K562 (cell line): ENCODE data around the gene IMMP2L. TPM values are rescaled to one million over a fixed set of nuclear protein-coding genes. Genes with fewer than 3 reads are reported as not detected.

Experiments used
- ATAC-seq: fragments of 200-7000 bp; cut with Tn5 transposase; 3 replicates; pipeline ENCODE4 v1.9.1; 2020; ENCODE audit warnings: moderate library complexity
- BruUV-seq: library from RNA; stranded (reverse); fragments of 400-500 nt; replicated peaks from 2 replicates; lab custom pipeline; 2021; lab: Mats Ljungman, UMichigan
- CTCF ChIA-PET: fragments of 300-600 bp; formaldehyde crosslinking; extraction: SDS; loops from one replicate; lab custom pipeline; 2021; ENCODE audit warnings: low intra/inter-chr PET ratio; lab: Yijun Ruan, JAX
- POLR2A ChIA-PET: fragments of 300-600, 350-650 bp; sonication (Branson Sonifier 250); formaldehyde crosslinking; extraction: SDS; loops from one replicate; lab custom pipeline; 2021; ENCODE audit warnings: antibody characterized with exemption, inconsistent platforms; lab: Yijun Ruan, JAX
- DNase-seq, 4 experiments: peaks; one replicate each; pipeline versions ENCODE4 v3.0.0 to v3.0.0-alpha.2; 2011 to 2018; ENCODE audit warnings: low spot score in 3 of 4, mixed read lengths in 3 of 4; ENCODE audit errors: extremely low read depth in 1 of 4
- FAIRE-seq: peaks from 2 replicates; lab custom pipeline; 2011; peaks lifted over from hg19 to GRCh38; lab: Jason Lieb, UNC
- H2AFZ ChIP-seq: 2 replicates; pipeline ENCODE4 v1.6.0; 2011; ENCODE audit warnings: low read depth, low read length, control low read depth, inconsistent platforms
- H3K27ac ChIP-seq: fragments of 200-600 bp; 3 replicates; pipeline ENCODE4 v1.8.0; 2011; ENCODE audit warnings: low read depth, mild to moderate bottlenecking, control low read depth, inconsistent platforms, low read length, moderate library complexity, mixed read lengths; ENCODE audit errors: extremely low read depth
- H3K27me3 ChIP-seq, 2 experiments: fragments of 300-600 bp in 1 of 2; 2 replicates in 1 of 2; 3 replicates in 1 of 2; pipeline versions ENCODE4 v1.6.0 to v1.8.0; 2011; ENCODE audit warnings: inconsistent platforms in 2 of 2, low read length in 2 of 2, mild to moderate bottlenecking in 1 of 2, mixed read lengths in 1 of 2, moderate library complexity in 1 of 2; ENCODE audit not compliant: control insufficient read depth in 2 of 2, insufficient read depth in 2 of 2
- H3K36me3 ChIP-seq: fragments of 300-600 bp; 3 replicates; pipeline ENCODE4 v1.8.0; 2011; ENCODE audit warnings: mild to moderate bottlenecking, low read length, inconsistent platforms; ENCODE audit not compliant: control insufficient read depth, insufficient read depth
- H3K4me1 ChIP-seq, 2 experiments: fragments of 200-600 bp in 1 of 2; replicated peaks in 1 of 2; 2 replicates in 1 of 2; 3 replicates in 1 of 2; pipeline versions ENCODE4 v1.5.1 to v1.8.0; 2011; ENCODE audit warnings: inconsistent platforms in 2 of 2, low read length in 2 of 2, mild to moderate bottlenecking in 1 of 2, mixed read lengths in 1 of 2, moderate library complexity in 1 of 2; ENCODE audit not compliant: control insufficient read depth in 2 of 2, insufficient read depth in 2 of 2
- H3K4me2 ChIP-seq: 2 replicates; pipeline ENCODE4 v1.6.1; 2011; ENCODE audit warnings: low read length, control low read depth, inconsistent platforms, mixed read lengths; ENCODE audit not compliant: insufficient read depth
- H3K4me3 ChIP-seq: fragments of 200-600 bp; sonication (generic), shearing (Covaris generic); 2 replicates; pipeline ENCODE4 v1.5.1; 2016; ENCODE audit warnings: control low read depth, inconsistent platforms
- H3K79me2 ChIP-seq: fragments of 200-600 bp; 3 replicates; pipeline ENCODE4 v1.8.0; 2011; ENCODE audit warnings: low read length, inconsistent platforms; ENCODE audit not compliant: control insufficient read depth, insufficient read depth
- H3K9ac ChIP-seq, 2 experiments: 2 replicates each; pipeline versions ENCODE4 v1.6.0 to v1.6.1; 2011; ENCODE audit warnings: low read depth in 2 of 2, low read length in 2 of 2, control low read depth in 1 of 2, inconsistent platforms in 1 of 2, mild to moderate bottlenecking in 1 of 2, mixed read lengths in 1 of 2; ENCODE audit not compliant: insufficient read depth in 1 of 2
- H3K9me1 ChIP-seq: one replicate; pipeline ENCODE4 v1.6.0; 2011; ENCODE audit warnings: inconsistent platforms, mild to moderate bottlenecking, low read length, moderate library complexity; ENCODE audit not compliant: control insufficient read depth, insufficient read depth
- H3K9me3 ChIP-seq: replicated peaks from 2 replicates; pipeline ENCODE4 v1.5.1; 2011; ENCODE audit warnings: low read depth, low read length, inconsistent platforms; ENCODE audit not compliant: control insufficient read depth, insufficient read depth
- H4K20me1 ChIP-seq: replicated peaks from 2 replicates; pipeline ENCODE4 v1.6.1; 2011; ENCODE audit warnings: low read length, inconsistent platforms, mixed read lengths; ENCODE audit not compliant: control insufficient read depth, insufficient read depth
- BHLHE40 ChIP-seq: IDR thresholded peaks from 2 replicates; pipeline ENCODE4 v1.6.1; 2011; ENCODE audit warnings: low read length, improper control_type of control experiment
- ETV6 ChIP-seq, 3 experiments: fragments of 150-350 bp in 1 of 3; sonication (generic) in 1 of 3; formaldehyde crosslinking in 1 of 3; IDR thresholded peaks; 2 replicates each; pipeline versions ENCODE4 v1.6.1 to v1.8.0; 2014 to 2022; ENCODE audit warnings: borderline replicate concordance in 2 of 3, low read depth in 2 of 3, antibody characterized with exemption in 1 of 3, low read length in 1 of 3, mild to moderate bottlenecking in 1 of 3, missing genetic modification reagents in 1 of 3
- GABPA ChIP-seq: fragments of 200-800 bp; sonication (Bioruptor generic); conservative IDR thresholded peaks from 2 replicates; pipeline ENCODE4 v1.6.1; 2016; ENCODE audit warnings: low read depth, missing genetic modification characterization, missing compliant biosample characterization
- GATA2 ChIP-seq: sonication (generic); formaldehyde crosslinking; IDR thresholded peaks from 2 replicates; pipeline ENCODE4 v1.4.0; 2020; ENCODE audit warnings: mild to moderate bottlenecking, missing genetic modification reagents
- MEF2A ChIP-seq: IDR thresholded peaks from 2 replicates; pipeline ENCODE4 v1.6.1; 2011; ENCODE audit warnings: low read depth, mild to moderate bottlenecking, low read length, moderate library complexity; ENCODE audit not compliant: control insufficient read depth
- MLX ChIP-seq, 2 experiments: fragments of 450-650 bp in 1 of 2; sonication (generic) in 1 of 2; formaldehyde crosslinking; conservative IDR thresholded peaks; 2 replicates each; pipeline versions ENCODE4 v1.4.0 to v1.8.1; 2020 to 2022; ENCODE audit warnings: mild to moderate bottlenecking in 1 of 2, missing genetic modification reagents in 1 of 2
- PHB ChIP-seq: fragments of 250-450 bp; sonication (Bioruptor Pico); IDR thresholded peaks from 2 replicates; pipeline ENCODE4 v1.5.0; 2021
- PREB ChIP-seq: sonication (generic); formaldehyde crosslinking; IDR thresholded peaks from 2 replicates; pipeline ENCODE4 v1.8.1; 2023; ENCODE audit warnings: mild to moderate bottlenecking, missing genetic modification reagents
- RAD51 ChIP-seq: fragments of 450-650 bp; IDR thresholded peaks from 2 replicates; pipeline ENCODE4 v1.7.1; 2016; ENCODE audit warnings: low read depth, mild to moderate bottlenecking, borderline replicate concordance
- RNF219 ChIP-seq: fragments of 250-450 bp; sonication (Bioruptor Pico); IDR thresholded peaks from 2 replicates; pipeline ENCODE4 v1.5.0; 2022; ENCODE audit warnings: mild to moderate bottlenecking
- TRIM28 ChIP-seq: fragments of 450-650 bp; IDR thresholded peaks from 2 replicates; pipeline ENCODE4 v1.6.1; 2017
- XRCC4 ChIP-seq: IDR thresholded peaks from one replicate; pipeline ENCODE4 v1.6.1; 2011; ENCODE audit not compliant: insufficient read depth, insufficient read length; ENCODE audit errors: extremely low read depth
- ZNF830 ChIP-seq: fragments of 250-450 bp; sonication (Bioruptor Pico); IDR thresholded peaks from 2 replicates; pipeline ENCODE4 v1.5.0; 2021; ENCODE audit warnings: mild to moderate bottlenecking
- WGBS: fragments of 100-300 bp; shearing (Covaris generic); methylation state at CpG from one replicate; pipeline ENCODE4 v1.1.6; 2016; ENCODE audit warnings: low coverage, mixed read lengths; ENCODE audit not compliant: insufficient coverage; ENCODE audit errors: missing lambda C conversion rate; 5-methylcytosine and 5-hydroxymethylcytosine counted together
- in situ Hi-C: fragments of 300-500 bp; cut with MboI; formaldehyde crosslinking; loops from 4 replicates; pipeline ENCODE4 v1.15.0; 2018; ENCODE audit warnings: inconsistent platforms, mixed read lengths
- intact Hi-C: fragments of 100-400 bp; cut with micrococcal nuclease; formaldehyde crosslinking; loops from 2 replicates; pipeline ENCODE4 v1.14.2; 2022
- polyA plus RNA-seq, 8 experiments: library from polyadenylated mRNA; depleted of rRNA in 4 of 8; stranded (reverse) in 5 of 8; unstranded in 3 of 8; fragments of >200 nt; fragmentation: Nextera tagmentation in 2 of 8; fragmentation: Illumina TruSeq in 1 of 8; extraction: Ambion mirVana in 2 of 8; extraction: Trizol in 1 of 8; gene quantifications; 2 replicates each; pipeline versions ENCODE4 v1.2.1 to v1.2.3, GENCODE V29; 2011 to 2014; ENCODE audit warnings: inconsistent platforms in 1 of 8, missing spikeins in 1 of 8
- total RNA-seq, 7 experiments: library from RNA; depleted of rRNA in 6 of 7; stranded (reverse); fragments of >200 nt in 6 of 7; fragmentation: Illumina TruSeq in 2 of 7; extraction: Trizol in 2 of 7; gene quantifications; 2 replicates each; pipeline versions ENCODE4 v1.2.1 to v1.2.3, GENCODE V29; 2011 to 2021; ENCODE audit warnings: low replicate concordance in 1 of 7
- TF ChIP-seq, protein P1 (sequence below): fragments of 250-450 bp; sonication (Bioruptor Pico); IDR thresholded peaks from 2 replicates; pipeline ENCODE4 v1.8.0; 2021; ENCODE audit warnings: moderate library complexity, mild to moderate bottlenecking, inconsistent platforms
- TF ChIP-seq, protein P2 (sequence below): fragments of 450-650 bp; formaldehyde crosslinking; IDR thresholded peaks from 2 replicates; pipeline ENCODE4 v1.4.0; 2022; ENCODE audit warnings: mild to moderate bottlenecking, moderate library complexity

The IMMP2L gene
- total and polyA plus RNA-seq, 9 of the 15 experiments (the other 6 are each of a cell fraction or from before 2014, with no cell fraction given): 29.7 to 116 (median 53.0) TPM

DNA sequence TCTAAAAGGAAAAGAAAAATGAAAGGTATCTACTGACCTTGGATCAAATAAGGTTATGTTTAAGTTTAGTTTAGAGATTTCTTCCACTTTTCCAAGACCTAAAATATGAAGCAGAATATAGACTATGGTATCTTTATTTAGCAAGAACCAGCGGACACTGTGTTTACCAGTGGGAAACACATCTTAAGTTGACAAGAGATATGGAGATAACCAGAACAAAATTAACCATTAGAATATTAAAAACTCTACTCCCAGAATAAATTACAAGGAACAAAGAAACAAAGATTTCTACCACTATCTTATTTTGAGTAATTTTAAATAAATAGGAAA, 86.9 kb downstream of the IMMP2L start:
- Histone ChIP-seq H3K9me1 (no peaks in the 10 kb centered on the region), H3K4me2 (no peak overlapping the region), H3K4me3 (no peak overlapping the region), H3K9ac (peak overlapping the region in 1 of 2 experiments; percentile 46; a peak in 2 of 4 replicates), H3K27me3 (no peaks in the 10 kb centered on the region), H3K36me3 (peaks cover 26% of the 10 kb centered on the region; the same call in 2 of the 3 replicates), H3K27ac (peak overlapping the region; percentile 68; the same call in 2 of the 3 replicates), H3K4me1 (peaks cover 6 to 47% of the 10 kb centered on the region in 2 experiments; a peak in 4 of 5 replicates), H3K79me2 (peaks cover 10% of the 10 kb centered on the region; the same call in 1 of the 3 replicates), H4K20me1 (no peaks in the 10 kb centered on the region), H2AFZ (peak overlapping the region; percentile 46; the same call in 1 of the 2 replicates), H3K9me3 (peaks cover 18% of the 10 kb centered on the region)
- BruUV-seq: no TSS peak
- POLR2A ChIA-PET: interaction anchor here (0.6 to 1.4 kb wide), 4 partner anchors 11 to 159 kb away, joined by 3 to 5 read pairs (median 4); no protein-coding TSS in a partner anchor
- FAIRE-seq: no peak
- 4% methylated on average over 1 of the region's 1 CpG for WGBS
- intact Hi-C loops: loop anchor here (1.0 to 5.0 kb wide), 3 partner anchors 37 to 248 kb away; no protein-coding TSS in a partner anchor
- in situ Hi-C loops: loop anchor here (5.0 kb wide), 1 partner anchor 383 kb away; the partner anchor contains the start of gene LRRN3
- ATAC-seq: no peak
- CTCF ChIA-PET: no interaction called here
- no peak for DNase-seq
- no peak for TF ChIP-seq XRCC4
- TF ChIP-seq ETV6 (IDR thresholded peaks at IDR 0.05; ENCODE audit: borderline replicate concordance in 1 of 2, low read depth in 2 of 2, low read length in 1 of 2): peak in 1 of 2 experiments; percentile 3; a peak in 1 of 4 replicates
- TF ChIP-seq ETV6 (CRISPR knock-in tag; IDR thresholded peaks at IDR 0.05; ENCODE audit: borderline replicate concordance): no peak
- TF ChIP-seq MEF2A: no peak
- no peak for TF ChIP-seq PREB (CRISPR knock-in tag)
- no peak for TF ChIP-seq BHLHE40
- no peak for TF ChIP-seq ZNF830 (CRISPR knock-in tag)
- TF ChIP-seq, protein P1, sequence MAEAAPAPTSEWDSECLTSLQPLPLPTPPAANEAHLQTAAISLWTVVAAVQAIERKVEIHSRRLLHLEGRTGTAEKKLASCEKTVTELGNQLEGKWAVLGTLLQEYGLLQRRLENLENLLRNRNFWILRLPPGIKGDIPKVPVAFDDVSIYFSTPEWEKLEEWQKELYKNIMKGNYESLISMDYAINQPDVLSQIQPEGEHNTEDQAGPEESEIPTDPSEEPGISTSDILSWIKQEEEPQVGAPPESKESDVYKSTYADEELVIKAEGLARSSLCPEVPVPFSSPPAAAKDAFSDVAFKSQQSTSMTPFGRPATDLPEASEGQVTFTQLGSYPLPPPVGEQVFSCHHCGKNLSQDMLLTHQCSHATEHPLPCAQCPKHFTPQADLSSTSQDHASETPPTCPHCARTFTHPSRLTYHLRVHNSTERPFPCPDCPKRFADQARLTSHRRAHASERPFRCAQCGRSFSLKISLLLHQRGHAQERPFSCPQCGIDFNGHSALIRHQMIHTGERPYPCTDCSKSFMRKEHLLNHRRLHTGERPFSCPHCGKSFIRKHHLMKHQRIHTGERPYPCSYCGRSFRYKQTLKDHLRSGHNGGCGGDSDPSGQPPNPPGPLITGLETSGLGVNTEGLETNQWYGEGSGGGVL (CRISPR knock-in tag): no peak
- TF ChIP-seq RAD51: peak; percentile 3; the same call in 1 of the 2 replicates
- no peak for TF ChIP-seq RNF219 (CRISPR knock-in tag)
- TF ChIP-seq TRIM28: peak; percentile 57; the same call in 1 of the 2 replicates
- TF ChIP-seq, protein P2, sequence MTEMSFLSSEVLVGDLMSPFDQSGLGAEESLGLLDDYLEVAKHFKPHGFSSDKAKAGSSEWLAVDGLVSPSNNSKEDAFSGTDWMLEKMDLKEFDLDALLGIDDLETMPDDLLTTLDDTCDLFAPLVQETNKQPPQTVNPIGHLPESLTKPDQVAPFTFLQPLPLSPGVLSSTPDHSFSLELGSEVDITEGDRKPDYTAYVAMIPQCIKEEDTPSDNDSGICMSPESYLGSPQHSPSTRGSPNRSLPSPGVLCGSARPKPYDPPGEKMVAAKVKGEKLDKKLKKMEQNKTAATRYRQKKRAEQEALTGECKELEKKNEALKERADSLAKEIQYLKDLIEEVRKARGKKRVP (CRISPR knock-in tag): no peak
- TF ChIP-seq PHB (CRISPR knock-in tag): no peak
- TF ChIP-seq GATA2 (CRISPR knock-in tag): peak; percentile 51; the same call in 1 of the 2 replicates
- peak; percentile 23; the same call in 1 of the 2 replicates for TF ChIP-seq GABPA (tag)
- no peak for TF ChIP-seq MLX (CRISPR knock-in tag; conservative IDR thresholded peaks at IDR 0.05)
